ENCODE data around the gene HSBP1L1.

Gene HSBP1L1

GRCh38 chr18:79988071-79988450 is 23.6 kb downstream of the HSBP1L1 start (continued):
- TF ChIP-seq PRDM10 (tag by site-specific recombination; IDR thresholded peaks at IDR 0.05) = no peak
- TF ChIP-seq KLF10 (tag by site-specific recombination; IDR thresholded peaks at IDR 0.05) = no peak
- no peak; the same call in 1 of the 2 replicates for TF ChIP-seq ZNF501 (tag by site-specific recombination; IDR thresholded peaks at IDR 0.05)
- no peak for TF ChIP-seq RBAK (tag by site-specific recombination; IDR thresholded peaks at IDR 0.05)
- no peak for TF ChIP-seq PRDM6 (tag by site-specific recombination; IDR thresholded peaks at IDR 0.05)
- TF ChIP-seq ZNF146 (tag by site-specific recombination; IDR thresholded peaks at IDR 0.05) = no peak
- TF ChIP-seq ZNF843 (tag by site-specific recombination; IDR thresholded peaks at IDR 0.05) = no peak
- TF ChIP-seq ZNF426 (tag by site-specific recombination; IDR thresholded peaks at IDR 0.05) = no peak
- no peak for TF ChIP-seq ZNF248 (tag by site-specific recombination; IDR thresholded peaks at IDR 0.05)
- TF ChIP-seq SETDB1 (IDR thresholded peaks at IDR 0.05; ENCODE audit: insufficient read length, low read length) = no peak
- TF ChIP-seq TCF7L2 (IDR thresholded peaks at IDR 0.05; ENCODE audit: borderline replicate concordance, low read depth, low read length) = no peak
- no peak for TF ChIP-seq ZNF394 (tag by site-specific recombination; IDR thresholded peaks at IDR 0.05; ENCODE audit: borderline replicate concordance)
- TF ChIP-seq ZSCAN30 (tag by site-specific recombination; IDR thresholded peaks at IDR 0.05) = peak; percentile 23; the same call in 1 of the 2 replicates
- TF ChIP-seq ZBTB48 (tag by site-specific recombination; IDR thresholded peaks at IDR 0.05) = peak; percentile 36; the same call in 1 of the 2 replicates
- TF ChIP-seq ZNF132 (tag by site-specific recombination; IDR thresholded peaks at IDR 0.05; ENCODE audit: borderline replicate concordance) = no peak
- TF ChIP-seq ZBTB11 (tag by site-specific recombination; conservative IDR thresholded peaks at IDR 0.05; ENCODE audit: low read depth) = 0 out of 2 replicates have a peak, but pooled peaks have one; percentile 14
- 0 out of 2 replicates have a peak, but pooled peaks have one; percentile 31 for TF ChIP-seq ZNF777 (tag by site-specific recombination; IDR thresholded peaks at IDR 0.05; ENCODE audit: borderline replicate concordance)
- no peak for TF ChIP-seq ZNF391 (tag by site-specific recombination; IDR thresholded peaks at IDR 0.05; ENCODE audit: borderline replicate concordance, low read depth)
- no peak for TF ChIP-seq HIC1 (tag by site-specific recombination; IDR thresholded peaks at IDR 0.05)

Measured in HEK293 (cell line).